ENCODE data around the gene CHRNA4. TPM values are rescaled to one million over a fixed set of nuclear protein-coding genes. Genes with fewer than 3 reads are reported as not detected.

CHRNA4 gene
- total RNA-seq, 6 experiments from 2014 or later: 4.6 to 165 (median 26.8) TPM

- intact Hi-C loops (cut with DNase I): no loop called here
- no peak overlapping the region for H3K27ac ChIP-seq
- DNase-seq: no peak
- no peak overlapping the region for H3K4me3 ChIP-seq
- H3K4me1 ChIP-seq: no peaks in the 10 kb centered on the region
- no peaks in the 10 kb centered on the region for H3K9me3 ChIP-seq
- peaks cover 0 to 11% of the 10 kb centered on the region in 2 donors for H3K27me3 ChIP-seq
- TF ChIP-seq CTCF (IDR thresholded peaks at IDR 0.05) (no peak), POLR2A (IDR thresholded peaks at IDR 0.05) (no peak)
- ATAC-seq: no peak
- no peaks in the 10 kb centered on the region for H3K36me3 ChIP-seq
- 26% methylated on average over 12 of the region's 17 CpGs for WGBS (ENCODE audit: insufficient coverage, low coverage, low lambda C conversion rate, missing lambda C conversion rate)
Measured at GRCh38 chr20:63295422-63295821, 65.7 kb downstream of the CHRNA4 start.

- intact Hi-C loops (cut with DNase I): no loop called here
- Histone ChIP-seq H3K36me3 (no peaks in the 10 kb centered on the region), H3K9me3 (no peaks in the 10 kb centered on the region), H3K27ac (no peak overlapping the region), H3K27me3 (peaks cover 0 to 11% of the 10 kb centered on the region in 2 donors), H3K4me3 (no peak overlapping the region), H3K4me1 (no peaks in the 10 kb centered on the region)
- 16% methylated on average over 4 of the region's 19 CpGs for WGBS (ENCODE audit: insufficient coverage, low coverage, low lambda C conversion rate, missing lambda C conversion rate)
- ATAC-seq (no peak), DNase-seq (no peak)
- TF ChIP-seq POLR2A (IDR thresholded peaks at IDR 0.05): no peak
- TF ChIP-seq CTCF (IDR thresholded peaks at IDR 0.05): no peak
Measured at GRCh38 chr20:63295018-63295417, 66.1 kb downstream of the CHRNA4 start.

- ATAC-seq (no peak), DNase-seq (no peak)
- H3K4me1 ChIP-seq: no peaks in the 10 kb centered on the region
- TF ChIP-seq POLR2A (IDR thresholded peaks at IDR 0.05): no peak
- TF ChIP-seq CTCF (IDR thresholded peaks at IDR 0.05): no peak
- H3K36me3 ChIP-seq: no peaks in the 10 kb centered on the region
- intact Hi-C loops (cut with DNase I): no loop called here
- no peak overlapping the region for H3K27ac ChIP-seq
- no CpG with 5 or more reads among the region's 12 CpGs for WGBS (ENCODE audit: insufficient coverage, low coverage, low lambda C conversion rate, missing lambda C conversion rate)
- no peaks in the 10 kb centered on the region for H3K9me3 ChIP-seq
- peaks cover 0 to 11% of the 10 kb centered on the region in 2 donors for H3K27me3 ChIP-seq
- no peak overlapping the region for H3K4me3 ChIP-seq
Measured at GRCh38 chr20:63294536-63294900, 66.6 kb downstream of the CHRNA4 start.

- H3K36me3 ChIP-seq: no peaks in the 10 kb centered on the region
- H3K9me3 ChIP-seq: no peaks in the 10 kb centered on the region
- TF ChIP-seq POLR2A (IDR thresholded peaks at IDR 0.05) (no peak), CTCF (IDR thresholded peaks at IDR 0.05) (no peak)
- DNase-seq (no peak), ATAC-seq (no peak)
- WGBS (ENCODE audit: insufficient coverage, low coverage, low lambda C conversion rate, missing lambda C conversion rate): 39% methylated on average over 10 of the region's 22 CpGs
- no peak overlapping the region for H3K4me3 ChIP-seq
- H3K27ac ChIP-seq: no peak overlapping the region
- peaks cover 0 to 11% of the 10 kb centered on the region in 2 donors for H3K27me3 ChIP-seq
- intact Hi-C loops (cut with DNase I): no loop called here
- H3K4me1 ChIP-seq: no peaks in the 10 kb centered on the region
Measured at GRCh38 chr20:63293871-63294535, 67.1 kb downstream of the CHRNA4 start.

All from right lobe of liver (tissue), 6 donors.